ENCODE measurements around the gene SLC27A4. TPM values are rescaled to one million over a fixed set of nuclear protein-coding genes. Genes with fewer than 3 reads are reported as not detected.

Gene SLC27A4
- total and polyA plus RNA-seq, 12 donors: 6.6 to 40.0 (median 20.6) TPM

DNA sequence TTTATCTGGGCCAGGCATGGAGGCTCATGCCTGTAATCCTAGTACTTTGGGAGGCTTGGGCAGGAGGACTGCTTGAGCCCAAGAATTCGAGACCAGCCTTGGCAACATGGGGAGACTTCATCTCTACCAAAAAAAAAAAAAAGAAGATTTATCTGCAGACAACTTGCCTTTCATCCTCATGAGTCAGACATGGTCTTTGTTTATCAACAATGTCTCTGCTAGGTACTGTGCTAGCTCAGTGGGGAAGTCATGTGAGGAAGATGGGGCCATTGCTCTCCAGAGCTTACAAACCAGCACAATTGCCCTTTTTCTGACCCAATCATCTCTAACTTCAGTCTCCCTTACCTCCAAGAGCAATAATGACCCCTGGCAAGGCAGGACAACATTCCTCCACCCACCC is 32.5 kb downstream of the SLC27A4 start:
- H3K9me3 ChIP-seq (replicated peaks in 1 of 3): no peaks in the 10 kb centered on the region
- DNase-seq: no peak
- H3K4me1 ChIP-seq (replicated peaks in 1 of 2): peaks cover 14 to 35% of the 10 kb centered on the region in 2 donors
- no peaks in the 10 kb centered on the region for H3K36me3 ChIP-seq (replicated peaks in 1 of 2)
- intact Hi-C loops (cut with DNase I): no loop called here
- H3K27me3 ChIP-seq: no peaks in the 10 kb centered on the region
- no peak overlapping the region for H3K4me3 ChIP-seq
- no peak overlapping the region for H3K27ac ChIP-seq
- 40 to 64% (median 56%) methylated on average over 1 of the region's 1 CpG for WGBS, 4 donors
- TF ChIP-seq POLR2A (IDR thresholded peaks at IDR 0.05): no peak

DNA sequence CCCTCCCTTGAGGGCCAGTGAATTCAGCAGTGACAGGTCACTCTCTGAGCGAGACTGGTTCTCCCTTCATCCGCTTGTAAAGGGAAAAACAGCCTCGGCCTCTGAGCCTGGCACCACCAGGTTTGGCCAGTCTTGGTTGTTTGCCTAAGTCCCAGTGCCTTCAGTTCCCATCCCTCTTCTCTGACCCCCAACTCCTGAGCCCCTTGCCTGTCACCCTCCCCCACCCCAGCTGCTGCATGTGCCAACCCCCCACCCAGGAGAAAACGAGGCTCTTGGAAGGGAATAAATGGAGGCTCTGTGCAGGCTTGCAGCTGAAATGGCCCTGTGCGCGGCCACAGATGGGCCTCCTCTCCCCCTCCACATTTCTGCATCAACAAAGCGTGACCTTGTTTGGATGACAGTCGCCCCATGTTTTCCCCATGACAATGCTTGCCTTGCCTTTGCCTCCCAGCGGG is 33.9 kb downstream of the SLC27A4 start:
- WGBS, 4 donors: 80 to 97% (median 85%) methylated on average over 7 to 9 of the region's 9 CpGs
- H3K36me3 ChIP-seq (replicated peaks in 1 of 2): peaks cover 0 to 9% of the 10 kb centered on the region in 2 donors
- TF ChIP-seq, protein P1, sequence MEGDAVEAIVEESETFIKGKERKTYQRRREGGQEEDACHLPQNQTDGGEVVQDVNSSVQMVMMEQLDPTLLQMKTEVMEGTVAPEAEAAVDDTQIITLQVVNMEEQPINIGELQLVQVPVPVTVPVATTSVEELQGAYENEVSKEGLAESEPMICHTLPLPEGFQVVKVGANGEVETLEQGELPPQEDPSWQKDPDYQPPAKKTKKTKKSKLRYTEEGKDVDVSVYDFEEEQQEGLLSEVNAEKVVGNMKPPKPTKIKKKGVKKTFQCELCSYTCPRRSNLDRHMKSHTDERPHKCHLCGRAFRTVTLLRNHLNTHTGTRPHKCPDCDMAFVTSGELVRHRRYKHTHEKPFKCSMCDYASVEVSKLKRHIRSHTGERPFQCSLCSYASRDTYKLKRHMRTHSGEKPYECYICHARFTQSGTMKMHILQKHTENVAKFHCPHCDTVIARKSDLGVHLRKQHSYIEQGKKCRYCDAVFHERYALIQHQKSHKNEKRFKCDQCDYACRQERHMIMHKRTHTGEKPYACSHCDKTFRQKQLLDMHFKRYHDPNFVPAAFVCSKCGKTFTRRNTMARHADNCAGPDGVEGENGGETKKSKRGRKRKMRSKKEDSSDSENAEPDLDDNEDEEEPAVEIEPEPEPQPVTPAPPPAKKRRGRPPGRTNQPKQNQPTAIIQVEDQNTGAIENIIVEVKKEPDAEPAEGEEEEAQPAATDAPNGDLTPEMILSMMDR (IDR thresholded peaks at IDR 0.05): no peak
- TF ChIP-seq POLR2A (IDR thresholded peaks at IDR 0.05): no peak
- H3K4me1 ChIP-seq (replicated peaks in 1 of 2): peaks cover 14 to 35% of the 10 kb centered on the region in 2 donors
- no peaks in the 10 kb centered on the region for H3K9me3 ChIP-seq (replicated peaks in 1 of 3)
- no peak overlapping the region for H3K27ac ChIP-seq
- no peaks in the 10 kb centered on the region for H3K27me3 ChIP-seq
- no peak overlapping the region for H3K4me3 ChIP-seq
- DNase-seq: no peak
- intact Hi-C loops (cut with DNase I): no loop called here

DNA sequence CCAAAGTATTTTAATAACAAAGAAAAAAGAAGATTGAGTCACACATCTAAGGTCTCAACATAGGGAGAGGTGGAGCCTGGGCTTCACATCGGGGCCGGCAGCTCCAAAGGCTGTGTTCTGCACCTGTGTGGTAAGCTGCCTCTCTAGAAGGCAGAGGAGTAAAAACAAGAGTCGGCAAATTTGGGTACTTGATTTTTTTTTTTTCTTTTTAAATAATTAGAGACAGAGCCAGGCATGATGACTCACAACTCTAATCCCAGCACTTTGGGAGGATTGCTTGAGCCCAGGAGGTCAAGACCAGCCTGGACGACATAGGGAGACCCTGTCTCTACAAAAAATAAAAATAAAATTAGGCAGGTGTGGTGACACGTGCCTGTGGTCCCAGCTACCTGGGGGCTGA is 35.5 kb downstream of the SLC27A4 start:
- peak overlapping the region in 1 of 5 donors; percentile 11 for H3K27ac ChIP-seq
- H3K4me1 ChIP-seq (replicated peaks in 1 of 2): peaks cover 7 to 29% of the 10 kb centered on the region in 2 donors
- WGBS, 4 donors: 40 to 51% (median 45%) methylated on average over 5 of the region's 5 CpGs
- intact Hi-C loops (cut with DNase I): no loop called here
- H3K27me3 ChIP-seq: no peaks in the 10 kb centered on the region
- TF ChIP-seq, protein P1 (IDR thresholded peaks at IDR 0.05): no peak
- no peak for TF ChIP-seq POLR2A (IDR thresholded peaks at IDR 0.05)
- no peaks in the 10 kb centered on the region for H3K9me3 ChIP-seq (replicated peaks in 1 of 3)
- DNase-seq: no peak
- H3K4me3 ChIP-seq: no peak overlapping the region
- H3K36me3 ChIP-seq (replicated peaks in 1 of 2): peaks cover 0 to 17% of the 10 kb centered on the region in 2 donors

DNA sequence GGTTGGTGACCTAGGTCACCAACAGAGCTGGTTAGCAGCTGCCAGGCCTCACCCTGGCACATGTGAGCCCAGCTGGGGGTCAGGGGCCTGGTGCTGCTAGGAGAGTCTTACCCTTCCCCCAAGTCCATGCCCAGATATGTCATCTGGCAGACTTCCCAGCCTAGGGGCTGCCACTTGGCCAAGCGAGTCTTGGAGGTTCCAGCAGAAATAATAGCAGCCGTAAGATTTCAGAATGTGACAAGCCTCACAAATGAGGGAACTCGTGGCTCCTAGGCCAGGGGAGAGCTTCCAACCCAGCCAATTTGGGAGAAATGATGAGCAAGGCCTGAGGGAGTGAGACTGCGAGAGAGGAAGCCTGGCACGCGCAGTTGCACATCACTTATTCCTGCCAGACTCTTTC is 41.9 kb downstream of the SLC27A4 start:
- intact Hi-C loops (cut with DNase I): no loop called here
- no peak for DNase-seq
- H3K4me3 ChIP-seq: no peak overlapping the region
- no peaks in the 10 kb centered on the region for H3K27me3 ChIP-seq
- WGBS, 4 donors: 74 to 78% (median 77%) methylated on average over 5 to 6 of the region's 6 CpGs
- peaks cover 0 to 31% of the 10 kb centered on the region in 2 donors for H3K36me3 ChIP-seq (replicated peaks in 1 of 2)
- no peaks in the 10 kb centered on the region for H3K9me3 ChIP-seq (replicated peaks in 1 of 3)
- no peak overlapping the region for H3K27ac ChIP-seq
- H3K4me1 ChIP-seq (replicated peaks in 1 of 2): no peaks in the 10 kb centered on the region
- TF ChIP-seq, protein P1 (IDR thresholded peaks at IDR 0.05): no peak
- TF ChIP-seq POLR2A (IDR thresholded peaks at IDR 0.05): no peak

DNA sequence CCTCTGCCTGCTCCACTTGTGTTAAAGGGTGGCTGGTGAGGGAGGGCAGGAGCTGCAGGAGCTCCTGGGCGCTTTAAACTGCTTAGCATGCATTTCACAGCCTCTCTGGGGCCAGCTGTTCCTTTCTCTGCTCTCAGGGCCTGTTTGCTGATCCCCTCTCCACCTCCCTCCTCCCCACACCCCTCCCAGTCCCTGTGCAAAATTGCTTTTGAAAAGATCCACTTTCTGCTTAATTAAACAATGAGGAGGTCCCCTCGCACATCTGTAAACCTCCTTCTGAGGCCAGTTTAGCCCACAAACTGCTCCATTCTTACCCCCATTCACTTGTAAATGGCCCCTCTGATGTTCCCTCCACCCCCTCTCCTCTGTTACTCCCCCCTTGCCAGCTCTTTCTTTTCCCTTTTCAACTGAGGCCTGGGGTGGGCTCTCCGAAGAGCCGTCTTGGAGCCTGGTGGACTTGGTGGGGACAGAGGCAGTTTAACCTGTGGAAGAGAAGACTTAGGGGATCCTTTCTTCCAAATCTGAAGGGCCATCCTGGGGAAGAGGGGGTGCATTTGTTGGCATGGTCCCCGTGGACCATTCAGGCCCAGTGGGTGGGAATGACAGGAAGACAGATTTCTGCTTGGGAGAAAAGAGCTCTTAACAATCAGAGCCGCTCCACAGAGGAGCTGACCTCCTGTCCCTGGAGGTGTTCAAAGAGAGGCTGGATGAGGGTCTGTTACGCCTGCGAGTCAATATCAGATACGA is 42.9 kb downstream of the SLC27A4 start:
- peaks cover 0 to 39% of the 10 kb centered on the region in 2 donors for H3K36me3 ChIP-seq (replicated peaks in 1 of 2)
- no peak for DNase-seq
- H3K9me3 ChIP-seq (replicated peaks in 1 of 3): no peaks in the 10 kb centered on the region
- H3K27me3 ChIP-seq: no peaks in the 10 kb centered on the region
- intact Hi-C loops (cut with DNase I): no loop called here
- H3K27ac ChIP-seq: peak overlapping the region in 1 of 5 donors; percentile 64
- 82 to 91% (median 87%) methylated on average over 9 of the region's 9 CpGs for WGBS, 4 donors
- no peak overlapping the region for H3K4me3 ChIP-seq
- H3K4me1 ChIP-seq (replicated peaks in 1 of 2): no peaks in the 10 kb centered on the region
- TF ChIP-seq POLR2A (IDR thresholded peaks at IDR 0.05): no peak
- TF ChIP-seq, protein P1 (IDR thresholded peaks at IDR 0.05): no peak
